Measurements from ENCODE around the gene FADS2.

FADS2 gene

GRCh38 chr11:61851113-61851899, 23.2 kb downstream of the FADS2 start:
- ChIA-PET POLR2A (no interaction called here), CTCF (no interaction called here)
- no peak for DNase-seq (ENCODE audit: extremely low spot score)
- no peak for TF ChIP-seq NFRKB (IDR thresholded peaks at IDR 0.05)
- TF ChIP-seq PKNOX1 (IDR thresholded peaks at IDR 0.05): no peak
- TF ChIP-seq LEF1 (IDR thresholded peaks at IDR 0.05; ENCODE audit: borderline replicate concordance): no peak
- TF ChIP-seq SP1 (IDR thresholded peaks at IDR 0.05): no peak
- TF ChIP-seq L3MBTL2 (conservative IDR thresholded peaks at IDR 0.05): no peak
- no peak for TF ChIP-seq HDGF (IDR thresholded peaks at IDR 0.05; ENCODE audit: borderline replicate concordance)
- no peak for TF ChIP-seq CTBP1 (IDR thresholded peaks at IDR 0.05; ENCODE audit: borderline replicate concordance)
- no peak for TF ChIP-seq FOXM1 (IDR thresholded peaks at IDR 0.05; ENCODE audit: borderline replicate concordance)
- TF ChIP-seq ARNT (IDR thresholded peaks at IDR 0.05): no peak
- no peak for TF ChIP-seq FOXA1 (IDR thresholded peaks at IDR 0.05)
- TF ChIP-seq ZNF384 (IDR thresholded peaks at IDR 0.05): no peak

- no peak for TF ChIP-seq SUZ12 (IDR thresholded peaks at IDR 0.05)
- no peak for TF ChIP-seq TARDBP (IDR thresholded peaks at IDR 0.05)
- no peak for TF ChIP-seq HDGF (IDR thresholded peaks at IDR 0.05; ENCODE audit: borderline replicate concordance)
- TF ChIP-seq L3MBTL2 (conservative IDR thresholded peaks at IDR 0.05): no peak
- no peak for TF ChIP-seq ZNF384 (IDR thresholded peaks at IDR 0.05)
- TF ChIP-seq PKNOX1 (IDR thresholded peaks at IDR 0.05): no peak
- TF ChIP-seq LEF1 (IDR thresholded peaks at IDR 0.05; ENCODE audit: borderline replicate concordance): no peak
- TF ChIP-seq NFRKB (IDR thresholded peaks at IDR 0.05): no peak
- ChIA-PET CTCF (no interaction called here), POLR2A (no interaction called here)
- no peak for DNase-seq (ENCODE audit: extremely low spot score)
Observed at GRCh38 chr11:61851900-61852295, 23.8 kb downstream of the FADS2 start.

GRCh38 chr11:61853698-61854169, 25.6 kb downstream of the FADS2 start:
- POLR2A ChIA-PET: no interaction called here
- no peak for DNase-seq (ENCODE audit: extremely low spot score)
- CTCF ChIA-PET: no interaction called here
- TF ChIP-seq PKNOX1 (IDR thresholded peaks at IDR 0.05): no peak
- no peak for TF ChIP-seq BHLHE40 (IDR thresholded peaks at IDR 0.05; ENCODE audit: borderline replicate concordance)
- no peak for TF ChIP-seq FOXA1 (IDR thresholded peaks at IDR 0.05)
- TF ChIP-seq SP1 (IDR thresholded peaks at IDR 0.05): no peak
- TF ChIP-seq TARDBP (IDR thresholded peaks at IDR 0.05): no peak
- no peak for TF ChIP-seq CTBP1 (IDR thresholded peaks at IDR 0.05; ENCODE audit: borderline replicate concordance)
- no peak for TF ChIP-seq LEF1 (IDR thresholded peaks at IDR 0.05; ENCODE audit: borderline replicate concordance)

- ChIA-PET CTCF (no interaction called here), POLR2A (no interaction called here)
- TF ChIP-seq ELF4 (IDR thresholded peaks at IDR 0.05): no peak
- TF ChIP-seq CTBP1 (IDR thresholded peaks at IDR 0.05; ENCODE audit: borderline replicate concordance): no peak
- TF ChIP-seq HDGF (IDR thresholded peaks at IDR 0.05; ENCODE audit: borderline replicate concordance): no peak
- TF ChIP-seq FOXM1 (IDR thresholded peaks at IDR 0.05; ENCODE audit: borderline replicate concordance): no peak
- no peak for TF ChIP-seq PKNOX1 (IDR thresholded peaks at IDR 0.05)
- TF ChIP-seq FOXK2 (IDR thresholded peaks at IDR 0.05): no peak
- no peak for TF ChIP-seq SUZ12 (IDR thresholded peaks at IDR 0.05)
- TF ChIP-seq NFRKB (IDR thresholded peaks at IDR 0.05): no peak
- TF ChIP-seq ARNT (IDR thresholded peaks at IDR 0.05): no peak
- TF ChIP-seq L3MBTL2 (conservative IDR thresholded peaks at IDR 0.05): no peak
- TF ChIP-seq SP1 (IDR thresholded peaks at IDR 0.05): no peak
- no peak for TF ChIP-seq ZNF384 (IDR thresholded peaks at IDR 0.05)
- no peak for TF ChIP-seq BHLHE40 (IDR thresholded peaks at IDR 0.05; ENCODE audit: borderline replicate concordance)
- DNase-seq (ENCODE audit: extremely low spot score): no peak
Observed at GRCh38 chr11:61854206-61854895, 26.3 kb downstream of the FADS2 start.

- DNase-seq (ENCODE audit: extremely low spot score): no peak
- ChIA-PET POLR2A (no interaction called here), CTCF (no interaction called here)
- TF ChIP-seq LEF1 (IDR thresholded peaks at IDR 0.05; ENCODE audit: borderline replicate concordance) (no peak), PKNOX1 (IDR thresholded peaks at IDR 0.05) (no peak), ELF4 (IDR thresholded peaks at IDR 0.05) (no peak), CTBP1 (IDR thresholded peaks at IDR 0.05; ENCODE audit: borderline replicate concordance) (no peak), NFRKB (IDR thresholded peaks at IDR 0.05) (no peak)
Observed at GRCh38 chr11:61854966-61855714, 27.0 kb downstream of the FADS2 start.

Data from HEK293T (cell line).